Chondrocyte (in vitro differentiated cells): ENCODE data around the gene CCNC. TPM values are rescaled to one million over a fixed set of nuclear protein-coding genes. Genes with fewer than 3 reads are reported as not detected.

Source experiments
- DNase-seq: peaks from one replicate; pipeline ENCODE4 v3.0.0; 2021; ENCODE audit warnings: mixed read lengths, low spot score
- H3K27ac Mint-ChIP-seq: one replicate; pipeline ENCODE4 v1.8.0; 2021; ENCODE audit warnings: mild to moderate bottlenecking, moderate library complexity, mixed read lengths; ENCODE audit not compliant: unreplicated experiment
- H3K27me3 Mint-ChIP-seq: 2 replicates; pipeline ENCODE4 v1.8.0; 2021; ENCODE audit warnings: low read depth, mixed read lengths
- H3K36me3 Mint-ChIP-seq: 2 replicates; pipeline ENCODE4 v1.8.0; 2021; ENCODE audit warnings: low read depth, mixed read lengths
- H3K4me1 Mint-ChIP-seq: 2 replicates; pipeline ENCODE4 v1.8.0; 2021; ENCODE audit warnings: low read depth, mild to moderate bottlenecking, mixed read lengths
- H3K4me3 Mint-ChIP-seq: one replicate; pipeline ENCODE4 v1.8.0; 2021; ENCODE audit warnings: mild to moderate bottlenecking, moderate library complexity, mixed read lengths; ENCODE audit not compliant: unreplicated experiment
- H3K9me3 Mint-ChIP-seq: 2 replicates; pipeline ENCODE4 v1.8.0; 2021; ENCODE audit warnings: low read depth, mixed read lengths
- CTCF ChIP-seq: fragments of 200-600 bp; sonication (generic); IDR thresholded peaks from 2 replicates; pipeline ENCODE4 v1.5.0; 2021; ENCODE audit warnings: antibody characterized with exemption, mild to moderate bottlenecking, moderate library complexity
- total RNA-seq: library from RNA; stranded (reverse); gene quantifications from 3 replicates; pipeline ENCODE4 v1.2.1, GENCODE V29; 2021

Gene CCNC
- total RNA-seq, 1 donor from 2014 or later: 35.5 TPM

GRCh38 chr6:99588618-99589289 lies 20.3 kb upstream of the CCNC start:
- Mint-ChIP-seq H3K27ac (no peak overlapping the region), H3K36me3 (no peaks in the 10 kb centered on the region), H3K27me3 (peaks cover 69% of the 10 kb centered on the region), H3K4me1 (peaks cover 19% of the 10 kb centered on the region), H3K9me3 (no peaks in the 10 kb centered on the region), H3K4me3 (peak overlapping the region; percentile 78)
- no peak for DNase-seq
- TF ChIP-seq CTCF: peak; percentile 80

- H3K36me3 Mint-ChIP-seq: no peaks in the 10 kb centered on the region
- no peak overlapping the region for H3K27ac Mint-ChIP-seq
- H3K4me1 Mint-ChIP-seq: peaks cover 19% of the 10 kb centered on the region
- H3K9me3 Mint-ChIP-seq: no peaks in the 10 kb centered on the region
- DNase-seq: no peak
- H3K27me3 Mint-ChIP-seq: peaks cover 72% of the 10 kb centered on the region
- no peak for TF ChIP-seq CTCF
- H3K4me3 Mint-ChIP-seq: no peak overlapping the region
Observed at GRCh38 chr6:99587792-99588191, 19.3 kb upstream of the CCNC start.

GRCh38 chr6:99579781-99580180 lies 11.3 kb upstream of the CCNC start:
- no peak overlapping the region for H3K4me3 Mint-ChIP-seq
- peaks cover 2% of the 10 kb centered on the region for H3K36me3 Mint-ChIP-seq
- H3K9me3 Mint-ChIP-seq: no peaks in the 10 kb centered on the region
- H3K4me1 Mint-ChIP-seq: no peaks in the 10 kb centered on the region
- H3K27me3 Mint-ChIP-seq: peaks cover 31% of the 10 kb centered on the region
- TF ChIP-seq CTCF: no peak
- no peak for DNase-seq
- H3K27ac Mint-ChIP-seq: no peak overlapping the region

DNA sequence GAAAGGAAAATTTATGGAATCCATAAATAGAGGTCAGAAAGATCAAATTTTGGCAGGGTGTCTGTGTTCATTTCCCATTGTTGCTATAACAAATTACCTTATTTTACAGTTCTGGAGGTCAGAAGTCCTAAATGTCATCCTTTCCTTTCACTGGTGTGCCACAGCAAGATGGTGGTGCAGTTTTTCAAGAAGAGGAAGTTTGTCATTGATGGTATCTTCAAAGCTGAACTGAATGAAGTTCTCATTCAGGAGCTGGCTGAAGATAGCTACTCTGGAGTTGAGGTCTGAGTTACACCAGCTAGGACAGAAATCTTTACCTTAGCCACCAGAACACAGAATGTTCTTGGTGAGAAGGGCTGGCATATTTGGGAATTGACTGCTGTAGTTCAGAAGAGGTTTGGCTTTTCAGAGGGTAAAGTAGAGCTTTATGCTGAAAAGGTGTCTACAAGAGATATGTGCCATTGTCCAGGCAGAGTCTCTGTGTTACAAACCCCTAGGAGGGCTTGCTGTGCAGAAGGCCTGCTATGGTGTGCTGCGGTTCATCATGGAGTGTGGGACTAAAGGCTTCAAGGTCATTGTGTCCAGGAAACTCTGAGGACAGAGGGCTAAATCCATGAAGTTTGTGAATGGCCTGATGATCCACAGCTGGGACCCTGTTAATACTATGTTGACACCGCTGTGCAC lies 7.2 kb upstream of the CCNC start:
- H3K36me3 Mint-ChIP-seq: peaks cover 2% of the 10 kb centered on the region
- H3K4me1 Mint-ChIP-seq: no peaks in the 10 kb centered on the region
- peaks cover 13% of the 10 kb centered on the region for H3K27me3 Mint-ChIP-seq
- TF ChIP-seq CTCF: no peak
- DNase-seq: no peak
- H3K9me3 Mint-ChIP-seq: no peaks in the 10 kb centered on the region
- no peak overlapping the region for H3K4me3 Mint-ChIP-seq
- no peak overlapping the region for H3K27ac Mint-ChIP-seq

DNA sequence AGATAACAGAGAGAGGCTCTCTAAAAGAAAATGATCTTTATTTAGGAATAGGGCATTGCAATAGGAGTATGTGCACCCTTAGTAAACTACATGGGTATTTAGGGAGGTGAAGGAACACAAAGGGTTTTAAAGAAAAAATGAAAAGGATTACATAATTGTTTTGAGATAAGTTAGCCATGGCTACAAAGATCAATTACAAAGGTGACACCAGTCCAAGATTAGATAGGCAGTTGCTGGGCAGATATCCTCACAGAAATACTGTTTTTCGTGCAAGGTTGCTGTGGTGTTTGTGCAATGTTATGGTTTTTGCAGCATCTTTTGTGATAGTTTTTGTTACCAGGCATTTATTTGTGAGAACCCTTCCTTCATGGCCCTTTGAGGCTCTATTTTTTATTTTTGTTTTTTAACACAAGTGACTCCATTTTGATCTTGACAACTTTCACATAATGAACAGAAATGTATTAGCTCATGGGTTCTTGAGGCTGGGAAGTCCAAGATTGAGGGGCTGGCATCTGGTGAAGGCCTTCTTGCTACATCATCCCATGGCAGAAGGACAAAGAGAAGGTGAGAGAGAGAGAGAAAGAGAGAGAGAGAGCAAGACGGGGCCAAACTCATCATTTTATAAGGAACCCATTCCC lies 5.6 kb upstream of the CCNC start:
- Mint-ChIP-seq H3K27ac (no peak overlapping the region), H3K9me3 (no peaks in the 10 kb centered on the region), H3K4me1 (no peaks in the 10 kb centered on the region), H3K36me3 (peaks cover 2% of the 10 kb centered on the region), H3K27me3 (peaks cover 7% of the 10 kb centered on the region), H3K4me3 (no peak overlapping the region)
- TF ChIP-seq CTCF: no peak
- DNase-seq: no peak
